HG02623 (cell line): ENCODE results near the gene SRGAP1.
"Not testable (repeated sequence)": the region's sequence is repeated elsewhere in the genome, so short reads cannot be mapped to it uniquely, and the experiment has no call there.

Experiments used
- ATAC-seq: cut with Tn5 transposase; IDR thresholded peaks from one replicate; pipeline ENCODE4 v1.9.1; 2021; ENCODE audit warnings: moderate library complexity; ENCODE audit not compliant: unreplicated experiment

SRGAP1 gene

DNA sequence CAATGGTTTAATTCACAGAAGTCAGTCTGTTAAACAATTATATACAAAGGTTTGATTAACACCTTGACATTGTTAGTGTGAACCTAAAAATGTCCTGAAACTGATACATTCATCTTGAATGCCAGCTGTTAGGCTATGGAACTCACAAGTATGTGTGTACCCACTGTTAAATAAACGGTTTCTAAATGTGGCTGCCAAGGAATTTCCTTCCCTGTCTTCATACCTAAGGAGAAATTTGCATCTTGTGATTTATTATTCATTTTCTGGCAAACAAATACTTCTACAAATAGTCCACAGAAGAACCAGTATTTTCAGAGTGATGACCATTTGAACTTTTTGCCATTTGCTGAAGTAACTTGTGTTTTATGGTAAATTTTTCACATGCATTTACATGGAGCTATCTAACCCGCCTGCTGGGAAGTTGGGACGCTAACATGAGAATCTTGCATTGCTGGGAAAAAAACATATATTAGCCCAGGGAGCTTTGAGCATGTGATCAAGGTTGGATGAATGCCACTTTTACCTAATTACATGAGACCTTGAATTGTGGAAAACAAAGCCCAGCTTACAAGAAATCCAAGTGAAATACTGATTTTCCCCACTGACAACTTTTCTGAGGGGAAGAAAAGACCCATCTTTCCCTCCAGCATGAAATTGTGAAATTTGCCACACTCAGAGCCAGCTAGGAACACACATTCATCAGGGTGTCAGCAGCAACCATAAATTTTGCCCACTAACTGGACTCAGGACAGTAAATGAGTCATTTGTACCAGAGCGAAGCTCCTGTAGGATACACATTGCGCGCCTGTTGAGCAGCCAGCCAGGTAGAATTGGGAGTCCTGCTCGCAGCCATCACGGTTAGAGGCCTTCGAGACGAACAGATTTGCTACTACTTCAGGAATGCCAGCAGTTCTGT, 259.6 kb downstream of the SRGAP1 start:
- no peak for ATAC-seq

DNA sequence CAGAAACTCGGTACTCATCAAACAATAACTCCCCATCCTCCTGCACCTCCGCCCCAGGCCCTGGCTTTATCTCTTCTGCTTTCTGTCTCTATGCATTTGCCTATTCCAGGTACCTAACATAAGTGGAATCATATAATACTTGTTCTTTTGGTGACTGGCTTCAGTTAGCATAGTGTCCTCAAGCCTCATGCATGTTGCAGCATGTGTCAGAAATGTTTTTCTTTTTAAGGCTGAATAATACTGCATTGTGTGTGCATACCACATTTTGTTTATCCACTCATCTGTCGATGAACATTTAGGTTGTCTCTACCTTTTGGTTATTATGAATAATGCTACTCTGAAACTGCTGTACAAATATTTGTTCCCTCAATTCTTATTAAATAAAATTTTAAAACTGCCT, 260.5 kb downstream of the SRGAP1 start:
- ATAC-seq, result no peak

DNA sequence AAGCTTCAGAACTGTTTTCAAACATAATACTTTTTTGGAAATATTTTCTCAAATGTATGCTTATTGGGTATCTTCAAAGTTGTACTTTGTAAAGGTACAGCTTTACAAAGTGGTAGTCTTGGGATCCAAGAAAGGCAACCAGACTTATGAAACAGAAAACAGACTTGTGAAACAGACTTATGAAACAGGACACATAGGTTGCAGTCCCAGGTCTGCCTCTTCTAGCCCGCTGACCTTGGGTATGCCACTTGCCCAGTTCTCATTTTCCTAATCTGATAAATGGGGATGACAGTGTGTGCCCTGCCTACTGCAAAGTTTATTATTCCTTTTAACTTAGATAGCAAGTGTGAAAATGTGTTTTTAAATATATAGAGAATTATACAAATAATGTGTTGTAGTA, 263.3 kb downstream of the SRGAP1 start:
- no peak for ATAC-seq

DNA sequence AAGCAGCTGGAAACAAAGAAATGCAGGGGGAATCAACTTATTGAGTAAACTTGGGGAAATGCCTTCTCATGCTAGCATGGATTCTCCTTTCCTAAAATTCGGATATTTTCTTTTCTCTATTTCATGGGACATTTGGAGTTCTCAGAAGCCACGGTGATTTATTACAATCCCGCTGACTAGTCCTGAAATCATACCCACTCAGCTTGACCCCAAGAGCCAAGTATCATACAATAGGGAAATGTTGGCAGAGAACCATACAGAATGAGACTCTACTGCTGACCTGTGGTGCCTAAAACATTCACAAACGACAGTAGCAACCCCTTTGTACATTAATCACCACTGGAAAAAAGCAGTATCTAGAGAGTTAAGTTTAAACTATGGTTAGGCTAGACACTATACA, 265.2 kb downstream of the SRGAP1 start:
- ATAC-seq, result no peak

DNA sequence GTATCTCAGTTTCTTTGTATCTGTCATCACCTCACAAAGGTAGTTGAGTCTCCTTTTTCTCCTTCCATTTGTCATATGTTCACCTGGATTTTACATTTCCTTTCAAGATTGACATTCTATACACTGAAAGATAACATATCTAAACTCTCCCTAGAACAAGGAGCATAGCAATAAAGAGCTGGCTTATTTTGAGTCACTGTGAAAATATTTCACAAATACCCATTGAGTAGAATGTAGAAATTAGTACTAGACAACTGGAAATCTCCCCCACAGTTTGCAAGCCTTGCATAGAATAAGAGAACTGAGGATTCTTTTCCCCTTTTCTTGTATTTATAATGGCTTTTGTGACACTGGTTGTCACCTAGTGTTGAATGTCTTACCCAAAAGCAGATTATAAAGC, 266.4 kb downstream of the SRGAP1 start:
- no peak for ATAC-seq

DNA sequence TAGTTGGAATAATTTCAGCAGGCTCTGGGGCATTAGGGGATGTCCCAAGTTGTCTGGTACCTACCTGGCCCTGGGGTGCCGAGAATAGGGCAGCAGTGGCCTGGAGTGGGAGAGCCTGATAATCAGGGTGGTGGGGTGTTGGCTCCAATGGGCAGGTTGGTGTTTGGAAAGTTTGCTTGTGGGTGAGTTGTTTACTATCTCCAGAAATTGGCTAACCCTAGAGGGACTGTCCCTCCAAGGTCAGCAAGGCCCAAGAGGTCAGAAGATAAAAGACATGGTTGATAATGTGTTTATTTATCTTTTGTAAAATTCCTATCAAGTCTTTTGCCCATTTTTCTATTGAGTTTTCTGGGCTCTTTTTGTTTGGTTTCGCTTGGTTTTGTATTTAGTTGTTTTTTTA, 272.5 kb downstream of the SRGAP1 start:
- no peak for ATAC-seq

DNA sequence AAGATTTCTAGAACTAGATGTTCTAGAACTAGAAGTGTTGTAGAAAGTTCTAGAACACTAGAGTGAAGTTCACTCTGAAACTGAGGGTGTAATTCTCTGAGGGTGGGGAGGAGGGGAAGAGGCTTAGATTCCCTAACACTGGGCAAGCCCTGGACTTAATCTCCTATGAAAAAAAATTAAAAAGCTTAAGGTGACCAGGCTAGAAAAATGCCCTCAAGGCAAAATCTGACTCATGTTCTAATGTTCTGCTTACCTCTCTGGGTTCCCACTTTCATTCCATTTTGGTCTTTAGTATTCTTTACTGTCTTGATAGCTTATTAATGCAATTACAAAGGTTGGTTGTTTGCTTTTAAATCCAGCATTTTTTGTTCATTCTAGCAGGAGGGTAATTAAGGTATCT, 276.1 kb downstream of the SRGAP1 start:
- no peak for ATAC-seq

DNA sequence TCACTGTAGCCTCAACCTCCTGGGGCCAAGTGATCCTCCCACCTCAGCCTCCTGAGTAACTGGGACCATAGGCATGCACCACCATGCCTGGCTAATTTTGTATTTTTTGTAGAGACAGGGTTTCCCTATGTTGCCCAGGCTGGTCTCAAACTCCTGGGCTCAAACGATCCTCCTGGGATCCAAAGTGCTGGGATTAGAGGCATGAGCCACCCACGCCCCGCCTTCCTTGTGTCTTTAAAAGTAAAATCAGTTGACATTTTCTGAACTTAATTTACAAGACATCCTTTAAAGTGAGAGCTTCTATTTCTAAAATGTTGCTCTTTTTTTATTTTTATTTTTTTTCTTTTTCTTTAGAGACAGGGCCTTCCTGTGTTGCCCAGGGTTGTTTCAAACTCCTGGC, 276.6 kb downstream of the SRGAP1 start:
- ATAC-seq, result not testable (repeated sequence)

DNA sequence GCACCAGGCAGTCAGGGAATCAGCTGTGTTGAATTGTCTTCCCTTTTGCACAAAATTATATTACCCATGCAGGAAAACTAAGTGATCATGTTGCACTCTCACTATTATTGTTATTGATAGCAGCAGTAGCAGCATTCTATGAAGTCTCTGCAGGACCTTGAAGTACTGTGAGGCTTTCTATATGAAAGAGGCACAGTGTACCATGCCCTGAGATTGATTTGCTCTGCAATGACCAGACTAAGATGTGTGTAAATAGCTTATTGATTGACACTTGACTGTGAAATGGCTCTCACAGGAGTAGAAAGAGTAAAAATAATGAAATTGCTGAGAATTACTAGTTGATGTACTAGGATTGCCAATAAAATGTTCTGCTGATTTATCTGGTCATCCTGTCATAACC, 277.7 kb downstream of the SRGAP1 start:
- ATAC-seq, result no peak

DNA sequence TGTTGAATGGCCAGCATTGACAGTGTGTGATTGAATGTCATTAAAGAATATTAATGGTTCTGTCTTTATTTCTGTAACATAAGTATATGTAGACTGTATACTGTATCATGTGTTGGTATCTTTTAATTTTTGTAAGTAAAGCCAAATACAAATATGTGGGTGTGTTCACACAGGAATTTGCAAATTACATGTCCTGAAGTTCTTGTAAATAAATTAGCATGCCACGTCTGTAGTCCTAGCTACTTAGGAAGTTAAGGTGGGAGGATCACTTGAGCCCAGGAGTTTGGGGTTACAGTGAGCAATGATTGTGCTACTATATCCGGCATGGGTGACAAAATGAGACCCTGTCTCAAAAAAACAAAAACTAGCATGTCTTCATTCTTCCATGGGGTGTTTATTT, 278.5 kb downstream of the SRGAP1 start:
- ATAC-seq, result no peak

DNA sequence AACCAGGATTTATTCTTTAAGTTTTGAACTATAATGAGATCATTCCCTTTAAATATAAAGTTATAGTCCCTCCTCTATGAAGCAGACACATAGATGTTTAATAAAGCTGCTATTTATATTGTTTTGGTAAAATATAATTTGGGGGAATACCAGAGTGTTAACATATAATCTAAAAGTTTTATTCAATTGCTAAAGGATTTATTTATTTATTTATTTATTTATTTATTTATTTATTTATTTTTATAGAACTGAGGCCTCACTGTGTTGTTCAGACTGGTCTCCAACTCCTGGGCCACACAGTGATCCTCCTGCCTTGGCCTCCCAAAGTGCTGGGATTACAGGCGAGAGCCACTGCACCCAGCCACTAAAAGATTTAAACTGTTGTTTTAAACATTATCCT, 278.9 kb downstream of the SRGAP1 start:
- ATAC-seq, result no peak

DNA sequence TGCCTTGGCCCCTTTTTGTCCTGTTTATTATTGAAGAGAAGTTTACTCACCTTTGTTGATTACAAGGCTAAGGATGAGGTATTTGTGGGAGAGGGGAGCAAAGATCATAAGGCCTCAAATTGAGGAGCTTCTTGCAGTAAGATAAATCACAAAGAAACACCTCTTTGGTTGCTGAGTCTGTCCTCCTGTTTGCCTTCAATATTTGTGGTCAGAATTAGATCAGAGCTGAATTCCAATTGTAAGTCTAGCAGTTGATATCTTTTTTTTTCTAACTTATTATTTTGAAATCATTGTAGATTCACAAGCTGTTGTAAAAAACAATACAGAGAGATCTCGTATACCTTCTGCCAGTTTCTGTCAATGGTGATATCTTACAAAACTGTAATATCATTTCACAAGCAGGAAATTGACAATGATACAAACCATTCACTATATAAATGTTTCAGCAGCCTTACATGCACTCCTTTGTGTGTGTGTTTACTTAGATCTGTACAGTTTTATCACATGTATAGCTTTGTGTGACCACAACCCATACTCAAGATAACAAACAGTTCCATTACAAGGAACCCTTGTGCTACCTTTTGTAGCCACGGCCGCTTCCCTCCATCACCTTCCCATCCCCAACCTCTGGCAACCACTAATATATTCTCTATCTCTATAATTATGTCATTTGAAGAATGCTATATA, 280.2 kb downstream of the SRGAP1 start:
- ATAC-seq, result no peak

DNA sequence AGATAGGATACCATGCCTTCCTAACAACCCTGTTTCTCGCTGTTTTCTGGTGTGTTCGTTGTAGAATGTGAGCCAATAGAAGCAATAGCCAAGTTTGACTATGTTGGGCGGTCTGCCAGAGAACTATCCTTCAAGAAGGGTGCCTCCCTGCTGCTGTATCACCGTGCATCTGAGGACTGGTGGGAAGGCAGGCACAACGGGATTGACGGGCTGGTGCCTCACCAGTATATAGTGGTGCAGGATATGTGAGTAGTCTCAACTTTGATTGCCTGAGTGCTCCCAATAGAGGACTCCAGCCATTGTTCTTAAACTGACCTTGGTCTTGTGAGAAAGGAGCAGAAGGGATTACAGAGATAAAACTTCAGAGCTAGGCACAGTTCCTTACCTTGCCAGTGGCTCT, 281.4 kb downstream of the SRGAP1 start:
- ATAC-seq, result no peak

DNA sequence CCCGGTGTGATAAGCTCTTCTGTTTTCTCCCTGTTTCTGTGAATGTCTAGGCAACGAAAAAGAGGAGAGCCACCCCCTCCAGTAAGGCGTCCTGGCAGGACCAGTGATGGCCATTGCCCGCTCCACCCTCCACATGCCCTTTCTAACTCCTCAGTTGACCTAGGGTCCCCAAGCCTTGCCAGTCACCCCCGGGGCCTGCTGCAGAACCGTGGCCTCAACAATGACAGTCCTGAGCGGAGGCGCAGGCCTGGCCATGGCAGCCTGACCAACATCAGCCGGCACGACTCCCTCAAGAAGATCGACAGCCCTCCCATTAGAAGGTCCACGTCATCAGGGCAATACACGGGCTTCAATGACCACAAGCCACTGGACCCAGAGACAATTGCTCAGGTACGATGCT, 283.3 kb downstream of the SRGAP1 start:
- no peak for ATAC-seq

DNA sequence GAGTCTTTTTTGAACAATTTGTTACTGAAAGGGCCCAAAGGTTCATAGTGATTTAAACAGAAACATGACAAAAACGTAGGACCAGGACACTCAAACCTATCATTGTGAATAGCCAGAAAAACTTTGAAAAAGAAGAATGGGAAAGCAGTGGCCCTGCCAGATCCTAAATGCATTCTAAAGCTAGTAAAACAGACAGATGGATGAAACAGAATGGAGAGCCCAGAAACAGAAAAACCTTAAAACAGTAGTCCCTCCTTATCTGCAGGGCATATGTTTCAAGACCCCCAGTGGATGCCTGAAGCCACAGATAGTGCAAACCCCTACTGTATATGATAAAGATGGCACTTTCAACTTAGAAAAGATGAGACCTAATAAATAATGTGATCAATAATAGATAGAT, 283.9 kb downstream of the SRGAP1 start:
- ATAC-seq, result no peak

DNA sequence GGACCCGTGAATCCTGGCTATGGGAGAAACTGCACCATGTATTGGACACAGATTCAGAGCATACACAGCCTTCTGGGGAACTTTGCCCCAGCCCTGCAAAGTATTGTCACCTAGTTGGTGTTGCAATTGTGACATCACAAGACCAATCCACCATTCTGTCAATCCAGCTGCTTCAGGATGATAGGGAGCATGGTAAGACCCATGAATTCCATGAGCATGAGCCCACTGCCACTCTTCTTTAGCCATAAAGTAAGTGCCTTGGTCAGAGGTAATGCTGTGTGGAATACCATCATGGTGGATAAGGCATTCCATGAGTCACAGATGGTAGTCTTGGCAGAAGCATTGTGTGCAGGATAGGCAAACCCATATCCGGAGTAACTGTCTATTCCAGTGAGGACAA, 286.0 kb downstream of the SRGAP1 start:
- not testable (repeated sequence) for ATAC-seq

DNA sequence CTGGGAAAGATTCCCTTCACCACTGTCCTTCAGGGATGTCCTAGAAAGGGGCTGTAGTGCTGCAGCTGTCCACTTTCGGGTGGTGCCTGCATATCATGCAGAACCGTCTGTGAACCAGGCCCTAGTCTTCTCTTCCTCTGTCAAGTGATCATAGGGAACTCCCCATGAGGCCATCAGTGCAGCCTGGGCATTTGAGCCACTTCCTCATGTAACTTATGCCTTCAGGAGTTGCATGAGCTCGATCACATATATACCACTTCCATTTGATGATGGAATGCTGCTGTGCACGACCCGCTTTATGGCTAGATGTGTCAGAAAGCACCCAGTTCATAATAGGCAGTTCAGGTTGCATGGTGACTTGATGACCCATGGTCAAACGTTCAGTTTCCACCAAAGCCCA, 287.0 kb downstream of the SRGAP1 start:
- ATAC-seq, result not testable (repeated sequence)

DNA sequence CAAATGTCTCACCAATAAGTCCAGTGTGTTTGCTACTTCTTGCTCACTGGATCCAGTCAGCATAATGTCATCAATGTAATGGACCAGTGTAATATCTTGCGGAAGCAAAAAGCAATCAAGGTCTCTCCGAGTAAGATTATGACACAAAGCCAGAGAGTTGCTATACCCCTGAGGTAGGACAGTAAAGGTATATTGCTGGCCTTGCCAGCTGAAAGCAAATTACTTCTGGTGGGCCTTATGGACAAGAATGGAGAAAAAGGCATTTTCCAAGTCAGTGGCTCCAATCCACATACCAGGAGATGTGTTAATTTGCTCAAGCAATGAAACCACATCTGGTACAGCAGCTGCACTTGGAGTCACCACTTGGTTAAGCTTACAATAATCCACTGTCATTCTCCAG, 288.2 kb downstream of the SRGAP1 start:
- not testable (repeated sequence) for ATAC-seq

DNA sequence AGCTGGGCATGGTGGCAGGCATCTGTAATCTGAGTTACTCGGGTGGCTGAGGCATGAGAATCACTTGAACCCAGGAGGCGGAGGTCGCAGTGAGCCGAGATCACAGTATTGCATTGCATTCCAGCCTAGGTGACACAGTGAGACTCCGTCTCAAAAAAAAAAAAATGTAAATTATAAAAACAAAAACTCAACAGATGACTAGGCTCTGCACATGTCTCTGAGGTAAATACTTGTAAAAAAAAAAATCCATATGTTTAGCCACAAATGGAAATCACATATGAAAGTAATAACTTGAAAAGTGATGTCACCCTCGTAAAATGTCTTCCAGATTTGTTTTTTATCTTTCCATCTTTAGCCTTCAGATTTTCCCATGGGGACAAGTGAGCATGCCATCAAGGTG, 292.6 kb downstream of the SRGAP1 start:
- ATAC-seq, result no peak

DNA sequence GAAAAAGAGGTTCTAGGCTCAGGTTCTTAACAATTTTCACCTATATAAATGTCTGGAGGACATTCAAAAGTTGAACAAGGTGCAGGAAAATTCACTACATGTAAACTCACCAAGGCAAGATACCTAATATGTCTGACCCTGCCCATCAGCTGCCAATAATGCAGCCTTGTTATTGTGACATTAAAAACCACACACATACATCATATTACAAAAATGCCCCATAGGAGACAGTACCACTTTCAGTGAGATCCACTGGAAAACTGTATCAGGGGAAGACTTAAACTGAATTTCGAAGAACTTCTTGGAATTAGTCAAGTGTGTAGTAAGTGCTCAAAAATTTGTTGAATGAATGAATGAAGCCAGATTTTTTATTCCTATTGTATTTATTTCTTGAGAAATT, 294.5 kb downstream of the SRGAP1 start:
- no peak for ATAC-seq

DNA sequence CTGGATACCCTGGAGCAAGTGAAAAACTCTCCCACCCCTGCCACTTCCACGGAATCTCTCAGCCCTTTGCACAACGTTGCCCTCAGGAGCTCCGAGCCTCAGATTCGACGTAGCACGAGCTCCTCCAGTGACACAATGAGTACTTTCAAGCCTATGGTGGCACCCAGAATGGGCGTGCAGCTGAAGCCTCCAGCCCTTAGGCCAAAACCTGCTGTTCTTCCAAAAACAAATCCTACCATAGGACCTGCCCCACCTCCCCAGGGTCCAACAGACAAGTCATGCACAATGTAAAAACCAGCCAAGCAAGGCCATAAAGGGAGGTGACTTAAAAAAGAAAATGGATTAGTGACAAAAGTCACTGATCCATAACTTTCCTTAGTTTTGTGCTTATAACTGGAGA, 297.9 kb downstream of the SRGAP1 start:
- ATAC-seq, result no peak

DNA sequence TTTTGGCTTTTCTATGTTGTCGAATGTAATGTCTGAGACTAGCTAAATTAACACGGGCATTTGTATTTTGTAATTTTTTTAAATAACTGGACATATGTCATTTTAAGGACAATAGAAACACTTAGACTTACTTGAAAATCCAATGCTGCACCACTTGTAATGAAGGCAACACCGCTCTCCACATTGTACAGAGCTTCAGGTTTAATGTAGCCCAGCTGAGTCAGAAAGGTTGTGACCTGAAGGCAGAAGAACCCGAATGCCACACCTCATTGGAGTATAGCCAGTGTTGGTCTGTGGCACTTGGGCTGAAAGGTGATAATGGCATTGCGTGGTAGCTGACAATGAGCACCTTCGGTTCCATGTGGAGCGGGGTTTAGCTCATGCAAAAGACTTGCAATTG, 298.3 kb downstream of the SRGAP1 start:
- ATAC-seq, result no peak
